Sigmoid colon (tissue), 4 donors: ENCODE measurements around the gene SYCE1.
"Not testable (repeated sequence)": the region's sequence is repeated elsewhere in the genome, so short reads cannot be mapped to it uniquely, and the experiment has no call there.

ENCODE experiments used
- CTCF ChIP-seq, 4 experiments: fragments of 450-650 bp in 3 of 4; fragments of 200-600 bp in 1 of 4; IDR thresholded peaks; one replicate each; pipeline ENCODE4 v1.5.1; 2016 to 2019; ENCODE audit warnings: antibody characterized with exemption in 4 of 4, mild to moderate bottlenecking in 3 of 4, moderate library complexity in 2 of 4
- EP300 ChIP-seq, 4 donors: sonication (generic); formaldehyde crosslinking; IDR thresholded peaks; one replicate each; pipeline ENCODE4 v1.6.1; 2017; ENCODE audit warnings: antibody characterized with exemption in 4 of 4
- POLR2A ChIP-seq, 2 donors: fragments of 450-650 bp; IDR thresholded peaks; one replicate each; pipeline ENCODE4 v1.6.1; 2016; ENCODE audit warnings: antibody characterized with exemption in 2 of 2, mild to moderate bottlenecking in 2 of 2, moderate library complexity in 2 of 2
- POLR2AphosphoS5 ChIP-seq, 4 donors: sonication (generic); formaldehyde crosslinking; IDR thresholded peaks; one replicate each; pipeline ENCODE4 v1.6.1; 2017; ENCODE audit warnings: antibody characterized with exemption in 4 of 4

DNA sequence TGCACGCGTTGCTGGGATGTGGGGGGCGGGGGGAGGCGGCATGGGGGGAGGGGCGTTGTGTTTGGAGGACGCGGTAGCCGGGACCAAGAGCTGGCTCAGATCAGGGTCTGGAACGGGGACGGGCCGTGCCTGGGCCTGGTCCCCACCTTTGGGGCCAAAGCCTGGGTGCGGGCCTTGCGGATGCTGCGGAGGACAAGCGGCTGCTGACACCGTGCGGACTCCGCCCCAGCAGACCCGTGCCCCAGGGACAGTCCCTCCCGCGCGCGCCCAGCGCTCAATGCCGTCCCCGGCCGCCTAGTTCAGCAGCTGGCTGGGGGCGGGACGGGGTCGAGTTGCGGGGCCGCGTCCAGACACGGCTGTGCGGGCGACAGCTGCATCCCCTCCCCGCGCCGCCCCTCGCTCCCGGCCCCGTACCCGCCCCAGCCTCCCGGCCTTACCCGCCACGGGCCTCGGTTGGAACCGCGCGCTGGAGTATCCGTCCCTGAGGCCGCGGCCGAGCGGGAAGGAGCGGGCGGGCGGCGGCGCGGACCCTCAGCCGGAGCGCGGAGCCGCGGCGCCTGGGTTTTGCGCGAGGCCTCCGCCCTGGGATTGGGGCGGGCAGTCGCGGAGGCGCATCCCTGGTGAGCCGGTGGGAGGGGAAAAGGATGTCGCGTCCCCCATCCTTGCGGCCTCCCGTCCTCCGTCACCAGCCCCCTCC lies 3.6 kb upstream of the SYCE1 start:
- not testable (repeated sequence) for TF ChIP-seq POLR2AphosphoS5, CTCF, POLR2A, EP300 (IDR thresholded peaks at IDR 0.05)
